Endothelial cell of umbilical vein (primary cell): ENCODE data around the gene KLHL18. TPM values are rescaled to one million over a fixed set of nuclear protein-coding genes. Genes with fewer than 3 reads are reported as not detected.

Source experiments
- BruUV-seq: library from RNA; stranded (reverse); fragments of 400-500 nt; replicated peaks from 2 replicates; lab custom pipeline; 2021; lab: Mats Ljungman, UMichigan
- CTCF ChIA-PET: fragments of 300-600, 350-600 bp; sonication (Branson Sonifier 250); formaldehyde crosslinking; loops from one replicate; lab custom pipeline; 2021; ENCODE audit warnings: antibody characterized with exemption, inconsistent platforms; lab: Charles Lee
- POLR2A ChIA-PET: fragments of 300-600, 350-600 bp; sonication (Branson Sonifier 250); formaldehyde crosslinking; loops from one replicate; lab custom pipeline; 2021; ENCODE audit warnings: antibody characterized with exemption, inconsistent platforms; lab: Charles Lee
- DNase-seq: peaks from one replicate; pipeline ENCODE4 v3.0.0-alpha.2; 2011; ENCODE audit warnings: low read depth, low spot score
- FAIRE-seq: peaks from 2 replicates; lab custom pipeline; 2011; peaks lifted over from hg19 to GRCh38; lab: Jason Lieb, UNC
- H2AFZ ChIP-seq: 2 replicates; pipeline ENCODE4 v1.6.0; 2012; ENCODE audit warnings: low read depth, low read length, control low read depth, inconsistent platforms
- H3K27ac ChIP-seq: 2 replicates; pipeline ENCODE4 v1.5.1; 2011; ENCODE audit warnings: low read depth, mild to moderate bottlenecking, control low read depth, low read length, moderate library complexity; ENCODE audit not compliant: insufficient read depth
- H3K27me3 ChIP-seq, 2 experiments: 2 replicates each; pipeline versions ENCODE4 v1.6.0 to v1.6.1; 2011; ENCODE audit warnings: low read length in 2 of 2, mixed read lengths in 1 of 2; ENCODE audit not compliant: control insufficient read depth in 2 of 2, insufficient read depth in 2 of 2
- H3K36me3 ChIP-seq, 2 experiments: 2 replicates in 1 of 2; 3 replicates in 1 of 2; pipeline ENCODE4 v1.5.1; 2011; ENCODE audit warnings: low read length in 2 of 2, mild to moderate bottlenecking in 1 of 2, moderate library complexity in 1 of 2; ENCODE audit not compliant: control insufficient read depth in 2 of 2, insufficient read depth in 2 of 2; ENCODE audit errors: extremely low read depth in 1 of 2
- H3K4me1 ChIP-seq: 3 replicates; pipeline ENCODE4 v1.5.1; 2011; ENCODE audit warnings: mild to moderate bottlenecking, low read length; ENCODE audit not compliant: control insufficient read depth, insufficient read depth; ENCODE audit errors: extremely low read depth
- H3K4me2 ChIP-seq: 2 replicates; pipeline ENCODE4 v1.6.1; 2011; ENCODE audit warnings: low read length, control low read depth, mixed read lengths; ENCODE audit not compliant: insufficient read depth
- H3K4me3 ChIP-seq, 3 experiments: fragments of 200-600 bp in 1 of 3; sonication (generic), shearing (Covaris generic) in 1 of 3; replicated peaks in 1 of 3; 2 replicates each; pipeline ENCODE4 v1.5.1; 2011 to 2016; ENCODE audit warnings: control low read depth in 3 of 3, low read length in 3 of 3, mild to moderate bottlenecking in 2 of 3, inconsistent platforms in 1 of 3, low read depth in 1 of 3, moderate library complexity in 1 of 3; ENCODE audit not compliant: insufficient read depth in 1 of 3
- H3K79me2 ChIP-seq: 2 replicates; pipeline ENCODE4 v1.6.0; 2012; ENCODE audit warnings: low read length, inconsistent platforms; ENCODE audit not compliant: control insufficient read depth, insufficient read depth
- H3K9ac ChIP-seq: replicated peaks from 2 replicates; pipeline ENCODE3; 2011; ENCODE audit warnings: low read length, control low read depth; ENCODE audit not compliant: insufficient read depth; ENCODE audit errors: extremely low read depth
- H3K9me1 ChIP-seq: replicated peaks from 3 replicates; pipeline ENCODE4 v1.6.0; 2011; ENCODE audit warnings: mild to moderate bottlenecking, low read length; ENCODE audit not compliant: control insufficient read depth, insufficient read depth; ENCODE audit errors: extremely low read depth
- H3K9me3 ChIP-seq: replicated peaks from 2 replicates; pipeline ENCODE4 v1.5.1; 2012; ENCODE audit warnings: low read length, inconsistent platforms; ENCODE audit not compliant: control insufficient read depth, insufficient read depth
- H4K20me1 ChIP-seq: replicated peaks from 2 replicates; pipeline ENCODE3; 2011; ENCODE audit warnings: mild to moderate bottlenecking, low read length; ENCODE audit not compliant: control insufficient read depth, insufficient read depth; ENCODE audit errors: extremely low read depth
- EZH2 ChIP-seq: IDR thresholded peaks from 2 replicates; pipeline ENCODE4 v1.6.1; 2012; ENCODE audit warnings: borderline replicate concordance, low read depth, mild to moderate bottlenecking, moderate library complexity, low read length, inconsistent platforms; ENCODE audit not compliant: severe bottlenecking
- FOS ChIP-seq: IDR thresholded peaks from 2 replicates; pipeline ENCODE4 v1.6.1; 2011; ENCODE audit warnings: mild to moderate bottlenecking, low read length, moderate library complexity, borderline replicate concordance; ENCODE audit not compliant: insufficient read depth
- GATA2 ChIP-seq: IDR thresholded peaks from 2 replicates; pipeline ENCODE4 v1.7.0; 2011; ENCODE audit warnings: low read depth, mild to moderate bottlenecking, moderate library complexity, mixed read lengths, low read length; ENCODE audit not compliant: insufficient read length, insufficient read depth
- JUN ChIP-seq: IDR thresholded peaks from 2 replicates; pipeline ENCODE4 v1.6.1; 2011; ENCODE audit warnings: borderline replicate concordance, low read depth; ENCODE audit not compliant: insufficient read length, insufficient read depth
- MYC ChIP-seq: IDR thresholded peaks from one replicate; pipeline ENCODE4 v1.6.1; 2011; ENCODE audit warnings: mild to moderate bottlenecking, low read depth, low read length
- POLR2A ChIP-seq: IDR thresholded peaks from 2 replicates; pipeline ENCODE4 v1.6.1; 2012; ENCODE audit warnings: low read depth, mild to moderate bottlenecking, control low read depth, low read length
- POLR2AphosphoS5 ChIP-seq: IDR thresholded peaks from 2 replicates; pipeline ENCODE4 v1.6.1; 2012; ENCODE audit warnings: low read depth, mild to moderate bottlenecking, control low read depth, low read length, moderate library complexity; ENCODE audit not compliant: insufficient read depth
- dilution Hi-C: fragments of 300-500 bp; cut with MboI; formaldehyde crosslinking; loops from one replicate; pipeline ENCODE4 v1.15.0; 2019; ENCODE audit warnings: low sequenced_read_pairs; ENCODE audit not compliant: extremely low pct_ligation_motif_present
- intact Hi-C: fragments of 100-400 bp; cut with micrococcal nuclease; formaldehyde crosslinking; loops from one replicate; pipeline ENCODE4 v1.10.0; 2022
- polyA plus RNA-seq, 4 experiments: library from polyadenylated mRNA; depleted of rRNA in 3 of 4; stranded (reverse) in 3 of 4; unstranded in 1 of 4; fragments of >200 nt; gene quantifications; 2 replicates each; pipeline versions ENCODE4 v1.2.1 to v1.2.3, GENCODE V29; 2011 to 2012; ENCODE audit warnings: missing spikeins in 1 of 4
- total RNA-seq: library from RNA; stranded (reverse); gene quantifications from 2 replicates; pipeline ENCODE4 v1.2.3, GENCODE V29; 2021
- TF ChIP-seq, protein P1 (sequence below), 2 donors: IDR thresholded peaks; 1 replicate in 1 of 2; 2 replicates in 1 of 2; pipeline ENCODE4 v1.5.1; 2011; ENCODE audit warnings: low read length in 2 of 2, mild to moderate bottlenecking in 2 of 2, moderate library complexity in 2 of 2, control low read depth in 1 of 2, inconsistent platforms in 1 of 2, low read depth in 1 of 2; ENCODE audit not compliant: insufficient read depth in 1 of 2; ENCODE audit errors: extremely low read depth in 1 of 2
- TF ChIP-seq, protein P2 (sequence below): IDR thresholded peaks from 2 replicates; pipeline ENCODE4 v1.6.1; 2011; ENCODE audit not compliant: insufficient read depth, insufficient read length

Gene KLHL18
- total and polyA plus RNA-seq, 2 donors (not counting 3 experiments of a cell fraction or from before 2014, with no cell fraction given), result 43.4 to 58.1 TPM

DNA sequence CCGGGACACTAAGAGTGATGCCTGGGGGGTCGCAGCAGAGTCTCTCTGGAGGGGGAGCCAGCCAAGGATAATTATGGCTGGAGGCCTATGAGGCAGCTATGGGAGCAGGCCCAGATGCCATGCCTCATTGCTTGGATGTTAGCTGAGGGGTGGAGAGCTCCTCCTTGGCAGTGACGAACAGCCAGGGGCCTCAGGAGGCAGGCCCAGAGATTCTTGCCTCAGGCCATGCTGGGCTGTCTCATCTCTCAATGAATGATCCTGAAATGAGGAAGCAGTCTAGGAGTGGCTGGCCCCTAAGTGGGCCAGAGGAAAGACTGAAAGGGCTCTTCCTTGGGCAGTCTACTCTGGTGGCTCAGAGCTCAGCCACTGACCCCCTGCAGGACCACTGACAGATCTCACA, 21.4 kb upstream of the KLHL18 start:
- CTCF ChIA-PET, result interaction anchor here (1.9 to 2.3 kb wide), 2 partner anchors 11 to 63 kb away, joined by 8 read pairs; no protein-coding TSS in a partner anchor
- BruUV-seq, result no TSS peak
- no peaks in the 10 kb centered on the region for H4K20me1 ChIP-seq
- no peak overlapping the region for H3K4me3 ChIP-seq
- FAIRE-seq, result no peak
- H3K4me2 ChIP-seq, result no peak overlapping the region
- H3K4me1 ChIP-seq, result no peaks in the 10 kb centered on the region
- H3K36me3 ChIP-seq, result no peaks in the 10 kb centered on the region
- TF ChIP-seq POLR2AphosphoS5 (no peak), POLR2A (no peak), JUN (no peak), GATA2 (no peak), MYC (no peak), FOS (no peak), EZH2 (no peak)
- TF ChIP-seq, protein P1, sequence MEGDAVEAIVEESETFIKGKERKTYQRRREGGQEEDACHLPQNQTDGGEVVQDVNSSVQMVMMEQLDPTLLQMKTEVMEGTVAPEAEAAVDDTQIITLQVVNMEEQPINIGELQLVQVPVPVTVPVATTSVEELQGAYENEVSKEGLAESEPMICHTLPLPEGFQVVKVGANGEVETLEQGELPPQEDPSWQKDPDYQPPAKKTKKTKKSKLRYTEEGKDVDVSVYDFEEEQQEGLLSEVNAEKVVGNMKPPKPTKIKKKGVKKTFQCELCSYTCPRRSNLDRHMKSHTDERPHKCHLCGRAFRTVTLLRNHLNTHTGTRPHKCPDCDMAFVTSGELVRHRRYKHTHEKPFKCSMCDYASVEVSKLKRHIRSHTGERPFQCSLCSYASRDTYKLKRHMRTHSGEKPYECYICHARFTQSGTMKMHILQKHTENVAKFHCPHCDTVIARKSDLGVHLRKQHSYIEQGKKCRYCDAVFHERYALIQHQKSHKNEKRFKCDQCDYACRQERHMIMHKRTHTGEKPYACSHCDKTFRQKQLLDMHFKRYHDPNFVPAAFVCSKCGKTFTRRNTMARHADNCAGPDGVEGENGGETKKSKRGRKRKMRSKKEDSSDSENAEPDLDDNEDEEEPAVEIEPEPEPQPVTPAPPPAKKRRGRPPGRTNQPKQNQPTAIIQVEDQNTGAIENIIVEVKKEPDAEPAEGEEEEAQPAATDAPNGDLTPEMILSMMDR (IDR thresholded peaks at IDR 0.05; ENCODE audit: extremely low read depth in 1 of 2, insufficient read depth in 1 of 2, low read depth in 1 of 2, low read length in 2 of 2), result no peak
- TF ChIP-seq, protein P2, sequence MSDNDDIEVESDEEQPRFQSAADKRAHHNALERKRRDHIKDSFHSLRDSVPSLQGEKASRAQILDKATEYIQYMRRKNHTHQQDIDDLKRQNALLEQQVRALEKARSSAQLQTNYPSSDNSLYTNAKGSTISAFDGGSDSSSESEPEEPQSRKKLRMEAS, result no peak
- H3K79me2 ChIP-seq, result no peaks in the 10 kb centered on the region
- dilution Hi-C loops, result no loop called here
- POLR2A ChIA-PET, result no interaction called here
- no peak overlapping the region for H3K9ac ChIP-seq
- intact Hi-C loops, result no loop called here
- no peaks in the 10 kb centered on the region for H3K9me3 ChIP-seq
- H2AFZ ChIP-seq, result no peak overlapping the region
- no peaks in the 10 kb centered on the region for H3K9me1 ChIP-seq
- no peak for DNase-seq
- H3K27me3 ChIP-seq, result no peaks in the 10 kb centered on the region
- H3K27ac ChIP-seq, result no peak overlapping the region
